Fibroblast of lung (primary cell): Measurements from ENCODE around the gene HIKESHI. TPM values are rescaled to one million over a fixed set of nuclear protein-coding genes. Genes with fewer than 3 reads are reported as not detected.
A peak's percentile ranks its signal among the peaks of the same experiment; 100 is the strongest.

ENCODE experiments used
- DNase-seq, 2 donors: peaks; one replicate each; pipeline versions ENCODE4 v3.0.0 to v3.0.0-alpha.2; 2010; ENCODE audit warnings: low read depth in 2 of 2
- H2AFZ ChIP-seq: 2 replicates; pipeline ENCODE4 v1.5.1; 2012; ENCODE audit warnings: low read length, control low read depth, inconsistent platforms
- H3K27ac ChIP-seq: 2 replicates; pipeline ENCODE4 v1.5.1; 2011; ENCODE audit warnings: low read length, control low read depth; ENCODE audit not compliant: insufficient read depth
- H3K27me3 ChIP-seq: 2 replicates; pipeline ENCODE4 v1.5.1; 2011; ENCODE audit warnings: mild to moderate bottlenecking, low read length; ENCODE audit not compliant: control insufficient read depth, insufficient read depth
- H3K36me3 ChIP-seq: 2 replicates; pipeline ENCODE4 v1.5.1; 2011; ENCODE audit warnings: low read length; ENCODE audit not compliant: control insufficient read depth, insufficient read depth
- H3K4me1 ChIP-seq: 2 replicates; pipeline ENCODE4 v1.5.1; 2011; ENCODE audit warnings: low read length; ENCODE audit not compliant: control insufficient read depth, insufficient read depth; ENCODE audit errors: extremely low read depth
- H3K4me2 ChIP-seq: 2 replicates; pipeline ENCODE4 v1.5.1; 2011; ENCODE audit warnings: low read length, control low read depth; ENCODE audit not compliant: insufficient read depth; ENCODE audit errors: extremely low read depth
- H3K4me3 ChIP-seq, 4 experiments: fragments of 200-600 bp in 1 of 4; sonication (generic) in 1 of 4; replicated peaks in 1 of 4; 2 replicates each; pipeline ENCODE4 v1.5.1; 2011 to 2016; ENCODE audit warnings: low read length in 4 of 4, low read depth in 3 of 4, mild to moderate bottlenecking in 3 of 4, control low read depth in 2 of 4, inconsistent platforms in 1 of 4, mixed read lengths in 1 of 4; ENCODE audit not compliant: insufficient read depth in 1 of 4; ENCODE audit errors: control extremely low read depth in 1 of 4
- H3K79me2 ChIP-seq: 2 replicates; pipeline ENCODE4 v1.5.1; 2012; ENCODE audit warnings: mild to moderate bottlenecking, low read length, inconsistent platforms; ENCODE audit not compliant: control insufficient read depth, insufficient read depth
- H3K9ac ChIP-seq: 2 replicates; pipeline ENCODE4 v1.5.1; 2011; ENCODE audit warnings: mild to moderate bottlenecking, low read length, control low read depth; ENCODE audit not compliant: insufficient read depth
- H3K9me3 ChIP-seq: 2 replicates; pipeline ENCODE4 v1.5.1; 2012; ENCODE audit warnings: low read depth, low read length; ENCODE audit not compliant: control insufficient read depth, insufficient read depth
- H4K20me1 ChIP-seq: 2 replicates; pipeline ENCODE4 v1.5.1; 2011; ENCODE audit warnings: low read length; ENCODE audit not compliant: control insufficient read depth, insufficient read depth; ENCODE audit errors: extremely low read depth
- EZH2 ChIP-seq: IDR thresholded peaks from 2 replicates; pipeline ENCODE4 v1.5.1; 2012; ENCODE audit warnings: low read length, control low read depth, mild to moderate bottlenecking; ENCODE audit errors: missing control alignments
- polyA plus RNA-seq, 2 donors: library from polyadenylated mRNA; depleted of rRNA in 1 of 2; stranded (reverse) in 1 of 2; unstranded in 1 of 2; fragments of >200 nt; gene quantifications; 2 replicates each; pipeline ENCODE4 v1.2.1, GENCODE V29; 2011 to 2012; ENCODE audit warnings: missing spikeins in 1 of 2
- total RNA-seq: library from RNA; depleted of rRNA; stranded (reverse); fragments of >200 nt; gene quantifications from 2 replicates; pipeline ENCODE4 v1.2.1, GENCODE V29; 2014
- TF ChIP-seq, protein P1 (sequence below), 2 donors: IDR thresholded peaks in 1 of 2; conservative IDR thresholded peaks in 1 of 2; 1 replicate in 1 of 2; 2 replicates in 1 of 2; pipeline ENCODE4 v1.5.1; 2011 to 2012; ENCODE audit warnings: low read length in 2 of 2, control low read depth in 1 of 2, inconsistent platforms in 1 of 2, low read depth in 1 of 2, mild to moderate bottlenecking in 1 of 2

Gene HIKESHI
- total and polyA plus RNA-seq, 2 donors (not counting 1 experiment from before 2014, with no cell fraction given): 64.1 to 74.3 TPM

GRCh38 chr11:86383041-86383955 is 81.3 kb downstream of the HIKESHI start:
- TF ChIP-seq, protein P1, sequence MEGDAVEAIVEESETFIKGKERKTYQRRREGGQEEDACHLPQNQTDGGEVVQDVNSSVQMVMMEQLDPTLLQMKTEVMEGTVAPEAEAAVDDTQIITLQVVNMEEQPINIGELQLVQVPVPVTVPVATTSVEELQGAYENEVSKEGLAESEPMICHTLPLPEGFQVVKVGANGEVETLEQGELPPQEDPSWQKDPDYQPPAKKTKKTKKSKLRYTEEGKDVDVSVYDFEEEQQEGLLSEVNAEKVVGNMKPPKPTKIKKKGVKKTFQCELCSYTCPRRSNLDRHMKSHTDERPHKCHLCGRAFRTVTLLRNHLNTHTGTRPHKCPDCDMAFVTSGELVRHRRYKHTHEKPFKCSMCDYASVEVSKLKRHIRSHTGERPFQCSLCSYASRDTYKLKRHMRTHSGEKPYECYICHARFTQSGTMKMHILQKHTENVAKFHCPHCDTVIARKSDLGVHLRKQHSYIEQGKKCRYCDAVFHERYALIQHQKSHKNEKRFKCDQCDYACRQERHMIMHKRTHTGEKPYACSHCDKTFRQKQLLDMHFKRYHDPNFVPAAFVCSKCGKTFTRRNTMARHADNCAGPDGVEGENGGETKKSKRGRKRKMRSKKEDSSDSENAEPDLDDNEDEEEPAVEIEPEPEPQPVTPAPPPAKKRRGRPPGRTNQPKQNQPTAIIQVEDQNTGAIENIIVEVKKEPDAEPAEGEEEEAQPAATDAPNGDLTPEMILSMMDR (conservative IDR thresholded peaks at IDR 0.05 in 1 of 2, IDR thresholded peaks at IDR 0.05 in 1 of 2; ENCODE audit: low read depth in 1 of 2, low read length in 2 of 2): no peak
- no peak for TF ChIP-seq EZH2
- Histone ChIP-seq H3K4me2 (no peak overlapping the region), H3K79me2 (no peaks in the 10 kb centered on the region), H3K9me3 (no peaks in the 10 kb centered on the region), H3K27me3 (no peaks in the 10 kb centered on the region), H3K4me3 (no peak overlapping the region), H2AFZ (no peak overlapping the region), H3K36me3 (no peaks in the 10 kb centered on the region), H3K27ac (no peak overlapping the region), H3K9ac (no peak overlapping the region), H4K20me1 (no peaks in the 10 kb centered on the region), H3K4me1 (no peaks in the 10 kb centered on the region)
- DNase-seq: no peak

- H3K36me3 ChIP-seq: no peaks in the 10 kb centered on the region
- H3K27ac ChIP-seq: no peak overlapping the region
- H3K9ac ChIP-seq: no peak overlapping the region
- H4K20me1 ChIP-seq: no peaks in the 10 kb centered on the region
- DNase-seq: no peak
- H3K9me3 ChIP-seq: no peaks in the 10 kb centered on the region
- no peaks in the 10 kb centered on the region for H3K79me2 ChIP-seq
- no peak overlapping the region for H3K4me3 ChIP-seq
- H3K27me3 ChIP-seq: no peaks in the 10 kb centered on the region
- no peak overlapping the region for H2AFZ ChIP-seq
- no peaks in the 10 kb centered on the region for H3K4me1 ChIP-seq
- TF ChIP-seq EZH2: no peak
- TF ChIP-seq, protein P1 (conservative IDR thresholded peaks at IDR 0.05 in 1 of 2, IDR thresholded peaks at IDR 0.05 in 1 of 2; ENCODE audit: low read depth in 1 of 2, low read length in 2 of 2): no peak
- H3K4me2 ChIP-seq: no peak overlapping the region
Observed at GRCh38 chr11:86386283-86386682, 84.2 kb downstream of the HIKESHI start.

DNA sequence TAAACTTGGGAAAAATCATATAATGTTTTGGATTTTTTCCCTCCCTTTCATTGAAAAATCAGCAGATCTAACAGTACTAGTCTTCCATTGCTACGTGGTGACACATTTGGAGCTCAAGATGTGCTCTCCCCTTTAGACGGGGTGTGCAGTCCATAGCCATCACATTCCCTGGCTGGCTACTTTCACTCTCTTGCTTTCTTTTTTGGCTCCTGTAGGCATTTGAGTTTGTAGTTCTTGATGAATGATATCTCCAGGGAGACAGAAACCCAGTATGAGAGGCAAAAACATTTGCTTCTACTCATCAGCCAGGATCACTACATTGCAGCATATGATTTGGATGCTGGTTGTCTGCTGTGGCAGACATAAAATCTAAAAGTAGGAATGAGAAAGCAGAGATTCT is 84.7 kb downstream of the HIKESHI start:
- Histone ChIP-seq H3K4me3 (no peak overlapping the region), H3K4me1 (no peaks in the 10 kb centered on the region), H3K27me3 (no peaks in the 10 kb centered on the region), H3K79me2 (no peaks in the 10 kb centered on the region), H3K4me2 (no peak overlapping the region), H3K9ac (no peak overlapping the region), H2AFZ (no peak overlapping the region), H3K9me3 (no peaks in the 10 kb centered on the region), H3K27ac (no peak overlapping the region), H4K20me1 (no peaks in the 10 kb centered on the region), H3K36me3 (no peaks in the 10 kb centered on the region)
- TF ChIP-seq, protein P1 (conservative IDR thresholded peaks at IDR 0.05 in 1 of 2, IDR thresholded peaks at IDR 0.05 in 1 of 2; ENCODE audit: low read depth in 1 of 2, low read length in 2 of 2): no peak
- no peak for TF ChIP-seq EZH2
- DNase-seq: peak; percentile 2 to 6
